ENCODE data around the gene KRT5.

Gene KRT5

GRCh38 chr12:52564582-52564981 is 44.4 kb upstream of the KRT5 start:
- H2AFZ ChIP-seq (ENCODE audit: low read length), result no peak overlapping the region
- TF ChIP-seq EZH2phosphoT487 (IDR thresholded peaks at IDR 0.05; ENCODE audit: borderline replicate concordance) (no peak), CTCF (conservative IDR thresholded peaks at IDR 0.05; ENCODE audit: low read length) (no peak)
- no peaks in the 10 kb centered on the region for H3K9me3 ChIP-seq (ENCODE audit: insufficient read depth, low read depth, low read length)
- no peaks in the 10 kb centered on the region for H3F3A ChIP-seq (ENCODE audit: low read depth)
- no peak overlapping the region for H3K4me3 ChIP-seq (ENCODE audit: low read length, poor library complexity, severe bottlenecking)
- no peaks in the 10 kb centered on the region for H3K27me3 ChIP-seq (ENCODE audit: insufficient read depth, low read length, poor library complexity, severe bottlenecking)
- H3K4me1 ChIP-seq (ENCODE audit: insufficient read depth, low read length, poor library complexity, severe bottlenecking), result no peaks in the 10 kb centered on the region
- H4K20me1 ChIP-seq (ENCODE audit: insufficient read depth, low read length, poor library complexity, severe bottlenecking), result no peaks in the 10 kb centered on the region
- H3K79me2 ChIP-seq (ENCODE audit: insufficient read depth, low read length), result no peaks in the 10 kb centered on the region
- no peaks in the 10 kb centered on the region for H3K9me2 ChIP-seq (replicated peaks; ENCODE audit: low read depth, low read length)
- H3K9ac ChIP-seq (ENCODE audit: low read depth, low read length, poor library complexity, severe bottlenecking), result no peak overlapping the region
- H3K4me2 ChIP-seq (ENCODE audit: low read depth, low read length, poor library complexity, severe bottlenecking), result no peak overlapping the region
- no peaks in the 10 kb centered on the region for H3K36me3 ChIP-seq (ENCODE audit: insufficient read depth, low read length)

- Histone ChIP-seq H2AFZ (ENCODE audit: low read length) (no peak overlapping the region), H3K36me3 (ENCODE audit: insufficient read depth, low read length) (no peaks in the 10 kb centered on the region), H3K9ac (ENCODE audit: low read depth, low read length, poor library complexity, severe bottlenecking) (no peak overlapping the region), H3K4me2 (ENCODE audit: low read depth, low read length, poor library complexity, severe bottlenecking) (no peak overlapping the region), H3K4me1 (ENCODE audit: insufficient read depth, low read length, poor library complexity, severe bottlenecking) (no peaks in the 10 kb centered on the region), H4K20me1 (ENCODE audit: insufficient read depth, low read length, poor library complexity, severe bottlenecking) (no peaks in the 10 kb centered on the region), H3K27me3 (ENCODE audit: insufficient read depth, low read length, poor library complexity, severe bottlenecking) (no peaks in the 10 kb centered on the region), H3K9me2 (replicated peaks; ENCODE audit: low read depth, low read length) (no peaks in the 10 kb centered on the region), H3K9me3 (ENCODE audit: insufficient read depth, low read depth, low read length) (no peaks in the 10 kb centered on the region), H3K4me3 (ENCODE audit: low read length, poor library complexity, severe bottlenecking) (no peak overlapping the region), H3F3A (ENCODE audit: low read depth) (no peaks in the 10 kb centered on the region), H3K79me2 (ENCODE audit: insufficient read depth, low read length) (no peaks in the 10 kb centered on the region)
- TF ChIP-seq CTCF (conservative IDR thresholded peaks at IDR 0.05; ENCODE audit: low read length) (peak; percentile 51), EZH2phosphoT487 (IDR thresholded peaks at IDR 0.05; ENCODE audit: borderline replicate concordance) (no peak)
Measured at GRCh38 chr12:52561880-52562449, 41.8 kb upstream of the KRT5 start.

- H3K9me2 ChIP-seq (replicated peaks; ENCODE audit: low read depth, low read length), result no peaks in the 10 kb centered on the region
- no peak for TF ChIP-seq CTCF (conservative IDR thresholded peaks at IDR 0.05; ENCODE audit: low read length)
- TF ChIP-seq EZH2phosphoT487 (IDR thresholded peaks at IDR 0.05; ENCODE audit: borderline replicate concordance), result no peak
- no peak overlapping the region for H3K4me3 ChIP-seq (ENCODE audit: low read length, poor library complexity, severe bottlenecking)
- H3K4me2 ChIP-seq (ENCODE audit: low read depth, low read length, poor library complexity, severe bottlenecking), result no peak overlapping the region
- no peaks in the 10 kb centered on the region for H3K79me2 ChIP-seq (ENCODE audit: insufficient read depth, low read length)
- H3K9me3 ChIP-seq (ENCODE audit: insufficient read depth, low read depth, low read length), result no peaks in the 10 kb centered on the region
- H3F3A ChIP-seq (ENCODE audit: low read depth), result no peaks in the 10 kb centered on the region
- H3K27me3 ChIP-seq (ENCODE audit: insufficient read depth, low read length, poor library complexity, severe bottlenecking), result no peaks in the 10 kb centered on the region
- H3K36me3 ChIP-seq (ENCODE audit: insufficient read depth, low read length), result no peaks in the 10 kb centered on the region
- H3K9ac ChIP-seq (ENCODE audit: low read depth, low read length, poor library complexity, severe bottlenecking), result no peak overlapping the region
- no peaks in the 10 kb centered on the region for H4K20me1 ChIP-seq (ENCODE audit: insufficient read depth, low read length, poor library complexity, severe bottlenecking)
- H2AFZ ChIP-seq (ENCODE audit: low read length), result no peak overlapping the region
- H3K4me1 ChIP-seq (ENCODE audit: insufficient read depth, low read length, poor library complexity, severe bottlenecking), result no peaks in the 10 kb centered on the region
Measured at GRCh38 chr12:52559979-52560378, 39.8 kb upstream of the KRT5 start.

All from Loucy (cell line).